H1 (cell line): ENCODE measurements around the gene BRD2. TPM values are rescaled to one million over a fixed set of nuclear protein-coding genes. Genes with fewer than 3 reads are reported as not detected.

ENCODE experiments used
- CTCF ChIA-PET: fragments of 300-600 bp; sonication (Branson Sonifier 250); formaldehyde crosslinking; loops from one replicate; lab custom pipeline; 2021; ENCODE audit not compliant: partially characterized antibody; lab: Charles Lee
- POLR2A ChIA-PET: fragments of 300-600 bp; sonication (Branson Sonifier 250); formaldehyde crosslinking; loops from one replicate; lab custom pipeline; 2021; ENCODE audit warnings: inconsistent platforms; ENCODE audit not compliant: partially characterized antibody; lab: Charles Lee
- DNase-seq, 2 experiments: peaks; one replicate each; pipeline versions ENCODE4 v3.0.0 to v3.0.0-alpha.2; 2010 to 2022; ENCODE audit warnings: low spot score in 2 of 2, low read depth in 1 of 2, mixed read lengths in 1 of 2
- FAIRE-seq: peaks from 2 replicates; lab custom pipeline; 2011; peaks lifted over from hg19 to GRCh38; lab: Jason Lieb, UNC
- H2AFZ ChIP-seq: 2 replicates; pipeline ENCODE4 v1.8.1; 2012; ENCODE audit warnings: low read length, inconsistent platforms
- H2AK5ac ChIP-seq: 2 replicates; pipeline ENCODE4 v1.6.1; 2013; ENCODE audit warnings: low read depth, low read length
- H2BK120ac ChIP-seq: replicated peaks from 2 replicates; pipeline ENCODE3; 2013; ENCODE audit warnings: low read depth, low read length, inconsistent platforms
- H2BK12ac ChIP-seq: 2 replicates; pipeline ENCODE4 v1.6.1; 2013; ENCODE audit warnings: low read depth, low read length
- H2BK15ac ChIP-seq: 2 replicates; pipeline ENCODE4 v1.6.1; 2013; ENCODE audit warnings: low read length
- H2BK20ac ChIP-seq: 2 replicates; pipeline ENCODE4 v1.6.1; 2013; ENCODE audit warnings: low read length
- H2BK5ac ChIP-seq: 2 replicates; pipeline ENCODE4 v1.6.1; 2013; ENCODE audit warnings: low read depth, low read length
- H3K14ac ChIP-seq: 2 replicates; pipeline ENCODE4 v1.6.1; 2013; ENCODE audit warnings: inconsistent platforms; ENCODE audit not compliant: insufficient read length
- H3K18ac ChIP-seq: 2 replicates; pipeline ENCODE4 v1.6.1; 2013; ENCODE audit warnings: low read length; ENCODE audit errors: extremely low read depth
- H3K23ac ChIP-seq: 2 replicates; pipeline ENCODE4 v1.6.1; 2013; ENCODE audit warnings: inconsistent platforms; ENCODE audit not compliant: insufficient read length
- H3K23me2 ChIP-seq: 2 replicates; pipeline ENCODE4 v1.6.1; 2013; ENCODE audit warnings: low read depth, low read length
- H3K27ac ChIP-seq: 2 replicates; pipeline ENCODE4 v1.6.1; 2011; ENCODE audit warnings: low read depth, low read length, inconsistent platforms
- H3K27me3 ChIP-seq, 4 experiments: replicated peaks in 1 of 4; 1 replicate in 1 of 4; 2 replicates in 3 of 4; pipeline versions ENCODE4 v1.6.1 to v1.8.1; 2011 to 2013; ENCODE audit warnings: low read length in 3 of 4, mild to moderate bottlenecking in 3 of 4, inconsistent platforms in 2 of 4, mixed read lengths in 2 of 4, moderate library complexity in 1 of 4; ENCODE audit not compliant: control insufficient read depth in 3 of 4, insufficient read depth in 3 of 4; ENCODE audit errors: extremely low read depth in 1 of 4
- H3K36me3 ChIP-seq, 4 experiments: 2 replicates each; pipeline versions ENCODE4 v1.6.1 to v1.8.1; 2011 to 2013; ENCODE audit warnings: mild to moderate bottlenecking in 4 of 4, low read length in 3 of 4, moderate library complexity in 2 of 4, control low read depth in 1 of 4, inconsistent platforms in 1 of 4; ENCODE audit not compliant: insufficient read depth in 4 of 4, control insufficient read depth in 2 of 4
- H3K4ac ChIP-seq: replicated peaks from 2 replicates; pipeline ENCODE3; 2013; ENCODE audit warnings: low read length, low read depth, mixed read lengths, inconsistent platforms; ENCODE audit not compliant: insufficient read length
- H3K4me1 ChIP-seq, 4 experiments: replicated peaks in 1 of 4; 1 replicate in 1 of 4; 2 replicates in 3 of 4; pipeline versions ENCODE4 v1.6.1 to v1.8.1; 2011 to 2013; ENCODE audit warnings: low read length in 3 of 4, inconsistent platforms in 2 of 4, mixed read lengths in 1 of 4; ENCODE audit not compliant: insufficient read depth in 4 of 4, control insufficient read depth in 3 of 4
- H3K4me2 ChIP-seq, 2 experiments: 2 replicates each; pipeline versions ENCODE4 v1.6.1 to v1.8.1; 2011 to 2013; ENCODE audit warnings: low read depth in 2 of 2, low read length in 2 of 2, control low read depth in 1 of 2, inconsistent platforms in 1 of 2, mild to moderate bottlenecking in 1 of 2; ENCODE audit not compliant: insufficient read depth in 1 of 2
- H3K4me3 ChIP-seq, 4 experiments: fragments of 200-600, 300-600 bp in 1 of 4; sonication (generic), shearing (Covaris generic), sonication (Bioruptor Twin) in 1 of 4; 2 replicates each; pipeline versions ENCODE4 v1.5.1 to v1.8.1; 2011 to 2016; ENCODE audit warnings: low read length in 4 of 4, low read depth in 3 of 4, control low read depth in 2 of 4, inconsistent platforms in 2 of 4, mild to moderate bottlenecking in 2 of 4, mixed read lengths in 1 of 4, moderate library complexity in 1 of 4; ENCODE audit not compliant: insufficient read depth in 2 of 4; ENCODE audit errors: extremely low read depth in 1 of 4
- H3K56ac ChIP-seq: replicated peaks from 2 replicates; pipeline ENCODE3; 2013; ENCODE audit warnings: low read depth, mild to moderate bottlenecking, mixed read lengths, low read length, inconsistent platforms; ENCODE audit not compliant: insufficient read length
- H3K79me1 ChIP-seq: 2 replicates; pipeline ENCODE4 v1.6.1; 2013; ENCODE audit warnings: low read depth, low read length, control low read depth
- H3K79me2 ChIP-seq, 2 experiments: 2 replicates each; pipeline versions ENCODE4 v1.6.1 to v1.8.1; 2012 to 2013; ENCODE audit warnings: low read length in 2 of 2, mild to moderate bottlenecking in 2 of 2, inconsistent platforms in 1 of 2; ENCODE audit not compliant: insufficient read depth in 2 of 2, control insufficient read depth in 1 of 2
- H3K9ac ChIP-seq, 4 experiments: replicated peaks in 1 of 4; 1 replicate in 1 of 4; 2 replicates in 3 of 4; pipeline versions ENCODE4 v1.6.1 to v1.8.1; 2011 to 2013; ENCODE audit warnings: low read depth in 3 of 4, low read length in 3 of 4, control low read depth in 2 of 4, mild to moderate bottlenecking in 2 of 4, moderate library complexity in 2 of 4, inconsistent platforms in 1 of 4; ENCODE audit errors: extremely low read depth in 1 of 4
- H3K9me3 ChIP-seq, 2 experiments: 2 replicates each; pipeline versions ENCODE4 v1.6.1 to v1.8.1; 2012 to 2013; ENCODE audit warnings: mild to moderate bottlenecking in 2 of 2, moderate library complexity in 2 of 2, control low read depth in 1 of 2, inconsistent platforms in 1 of 2, low read depth in 1 of 2, low read length in 1 of 2, mixed read lengths in 1 of 2; ENCODE audit not compliant: insufficient read depth in 2 of 2
- H4K20me1 ChIP-seq, 2 experiments: replicated peaks in 1 of 2; 2 replicates each; pipeline versions ENCODE3 to v1.8.1; 2011 to 2013; ENCODE audit warnings: inconsistent platforms in 2 of 2, low read length in 2 of 2, mild to moderate bottlenecking in 1 of 2; ENCODE audit not compliant: insufficient read depth in 2 of 2, control insufficient read depth in 1 of 2
- H4K5ac ChIP-seq: 2 replicates; pipeline ENCODE4 v1.6.1; 2013; ENCODE audit warnings: low read length, low read depth, mixed read lengths, inconsistent platforms; ENCODE audit not compliant: insufficient read length
- H4K8ac ChIP-seq: 2 replicates; pipeline ENCODE4 v1.8.0; 2013; ENCODE audit warnings: mild to moderate bottlenecking, moderate library complexity, low read length, inconsistent platforms; ENCODE audit not compliant: insufficient read depth; ENCODE audit errors: extremely low read depth
- H4K91ac ChIP-seq: replicated peaks from 2 replicates; pipeline ENCODE3; 2013; ENCODE audit warnings: low read length, mixed read lengths, inconsistent platforms; ENCODE audit not compliant: insufficient read length
- ATF3 ChIP-seq: IDR thresholded peaks from 2 replicates; pipeline ENCODE4 v1.6.1; 2011; ENCODE audit warnings: low read depth, mild to moderate bottlenecking, low read length; ENCODE audit not compliant: insufficient read depth
- BCL11A ChIP-seq, 2 experiments: IDR thresholded peaks; one replicate each; pipeline ENCODE4 v1.6.1; 2011; ENCODE audit warnings: low read depth in 2 of 2, low read length in 2 of 2, mild to moderate bottlenecking in 2 of 2
- CEBPB ChIP-seq: IDR thresholded peaks from 2 replicates; pipeline ENCODE4 v1.6.1; 2012; ENCODE audit warnings: low read depth, low read length
- EP300 ChIP-seq, 2 experiments: IDR thresholded peaks; 1 replicate in 1 of 2; 2 replicates in 1 of 2; pipeline ENCODE4 v1.6.1; 2011 to 2012; ENCODE audit warnings: low read depth in 2 of 2, low read length in 2 of 2, mild to moderate bottlenecking in 2 of 2, borderline replicate concordance in 1 of 2, inconsistent platforms in 1 of 2, moderate library complexity in 1 of 2
- HDAC6 ChIP-seq: IDR thresholded peaks from one replicate; pipeline ENCODE4 v1.7.1; 2012; ENCODE audit warnings: low read depth, mild to moderate bottlenecking, inconsistent platforms, low read length, moderate library complexity
- KDM1A ChIP-seq: fragments of 200-600, 300-600 bp; sonication (generic); IDR thresholded peaks from 2 replicates; pipeline ENCODE4 v1.7.1; 2016; ENCODE audit warnings: mild to moderate bottlenecking, low read length, borderline replicate concordance
- MAX ChIP-seq: IDR thresholded peaks from 2 replicates; pipeline ENCODE4 v1.6.1; 2012; ENCODE audit warnings: inconsistent platforms
- PHF8 ChIP-seq: fragments of 200-600 bp; sonication (generic); conservative IDR thresholded peaks from 2 replicates; pipeline ENCODE4 v1.7.1; 2012; ENCODE audit warnings: low read depth, mild to moderate bottlenecking, inconsistent platforms, low read length, moderate library complexity
- SAP30 ChIP-seq: fragments of 300-600 bp; sonication (generic); IDR thresholded peaks from 2 replicates; pipeline ENCODE4 v1.7.1; 2012; ENCODE audit warnings: low read length, moderate library complexity, mild to moderate bottlenecking, inconsistent platforms; ENCODE audit not compliant: insufficient read depth, insufficient replicate concordance
- SIN3A ChIP-seq, 2 experiments: IDR thresholded peaks in 1 of 2; conservative IDR thresholded peaks in 1 of 2; 2 replicates each; pipeline ENCODE4 v1.6.1; 2011 to 2012; ENCODE audit warnings: low read length in 2 of 2, improper control_type of control experiment in 1 of 2, low read depth in 1 of 2, mild to moderate bottlenecking in 1 of 2
- SIRT6 ChIP-seq: IDR thresholded peaks from one replicate; pipeline ENCODE4 v1.7.1; 2012; ENCODE audit warnings: low read length, inconsistent platforms
- SP1 ChIP-seq: IDR thresholded peaks from 2 replicates; pipeline ENCODE4 v1.6.1; 2011; ENCODE audit warnings: low read depth, low read length
- TAF7 ChIP-seq: optimal IDR thresholded peaks from 2 replicates; pipeline ENCODE3; 2011; ENCODE audit warnings: low read depth, mild to moderate bottlenecking, inconsistent platforms, low read length, moderate library complexity, borderline replicate concordance
- WGBS, 2 experiments: shearing (Covaris generic) in 1 of 2; methylation state at CpG; one replicate each; pipeline versions ENCODE4 v1.1.6 to v1.1.7; 2013 to 2015; ENCODE audit warnings: low lambda C conversion rate in 2 of 2, mixed read lengths in 2 of 2, inconsistent platforms in 1 of 2, low coverage in 1 of 2, missing lambda C conversion rate in 1 of 2; ENCODE audit not compliant: insufficient replicate concordance in 2 of 2, insufficient coverage in 1 of 2, insufficient read length in 1 of 2; ENCODE audit errors: extremely low coverage in 1 of 2, missing lambda C conversion rate in 1 of 2; 5-methylcytosine and 5-hydroxymethylcytosine counted together
- polyA plus RNA-seq, 7 experiments: library from polyadenylated mRNA; depleted of rRNA in 3 of 7; stranded (reverse) in 5 of 7; unstranded in 2 of 7; fragments of >200 nt in 5 of 7; fragments of 200-250 nt in 2 of 7; gene quantifications; 1 replicate in 5 of 7; 2 replicates in 1 of 7; 4 replicates in 1 of 7; pipeline versions ENCODE4 v1.2.1 to v1.2.3, GENCODE V29; 2011 to 2013; ENCODE audit warnings: missing spikeins in 2 of 7, mixed read lengths in 2 of 7
- total RNA-seq: library from RNA; stranded (reverse); fragmentation: NEBNext Ultra II Directional; extraction: Animal tissue kit (Norgen Biotek cat#: 25700); gene quantifications from 2 replicates; pipeline ENCODE4 v1.2.1, GENCODE V29; 2021

The BRD2 gene
- total and polyA plus RNA-seq, 2 of the 8 experiments (the other 6 are each of a cell fraction or from before 2014, with no cell fraction given) = 132 to 185 TPM

GRCh38 chr6:32949113-32949512 is 19.3 kb upstream of the BRD2 start:
- FAIRE-seq = no peak
- POLR2A ChIA-PET = interaction anchor here (2.6 kb wide), 1 partner anchor 22 kb away, joined by 25 read pairs; no protein-coding TSS in a partner anchor
- H2AFZ ChIP-seq = no peak overlapping the region
- TF ChIP-seq SP1 (no peak), ATF3 (no peak), EP300 (IDR thresholded peaks at IDR 0.05; ENCODE audit: borderline replicate concordance in 1 of 2, low read depth in 2 of 2, low read length in 2 of 2) (no peak), SIRT6 (no peak), BCL11A (IDR thresholded peaks at IDR 0.05; ENCODE audit: low read depth in 2 of 2, low read length in 2 of 2) (no peak), PHF8 (no peak), KDM1A (no peak), HDAC6 (no peak), CEBPB (no peak), MAX (no peak), SAP30 (no peak), SIN3A (conservative IDR thresholded peaks at IDR 0.05 in 1 of 2, IDR thresholded peaks at IDR 0.05 in 1 of 2; ENCODE audit: low read depth in 1 of 2, low read length in 2 of 2) (no peak), TAF7 (no peak)

More at GRCh38 chr6:32949113-32949512, 19.3 kb upstream of the BRD2 start:
- Histone ChIP-seq H3K79me2 (no peaks in the 10 kb centered on the region), H2BK12ac (no peak overlapping the region), H3K9me3 (no peaks in the 10 kb centered on the region), H2BK5ac (no peak overlapping the region), H3K4me2 (no peak overlapping the region), H2AK5ac (no peak overlapping the region), H3K9ac (no peak overlapping the region), H3K14ac (no peak overlapping the region), H3K79me1 (no peaks in the 10 kb centered on the region), H3K27me3 (no peaks in the 10 kb centered on the region; a peak in 1 of 7 replicates), H3K4me1 (peaks cover 0 to 9% (median 3%) of the 10 kb centered on the region in 4 experiments; a peak in 5 of 7 replicates), H3K36me3 (no peaks in the 10 kb centered on the region), H3K23ac (no peak overlapping the region), H3K56ac (no peak overlapping the region), H3K4ac (no peak overlapping the region), H3K23me2 (0 out of 2 replicates have a peak, but pooled peaks cover 4% of the 10 kb centered on the region), H2BK15ac (no peak overlapping the region), H3K27ac (no peak overlapping the region), H4K5ac (no peak overlapping the region), H2BK20ac (no peak overlapping the region), H4K91ac (no peak overlapping the region), H3K18ac (no peak overlapping the region), H3K4me3 (no peak overlapping the region), H4K20me1 (no peaks in the 10 kb centered on the region), H2BK120ac (no peak overlapping the region), H4K8ac (no peak overlapping the region)
- no peak for DNase-seq
- CTCF ChIA-PET = interaction anchor here (2.4 to 11.1 kb wide), 3 partner anchors 15 to 63 kb away, joined by 8 to 160 read pairs (median 11); no protein-coding TSS in a partner anchor
- 90% methylated on average over 9 of the region's 9 CpGs; no CpG with 5 or more reads in 1 of the 2 experiments for WGBS, 2 experiments
